GM19025 (cell line): ENCODE data around the gene DLGAP1.

ENCODE experiments used
- ATAC-seq: cut with Tn5 transposase; IDR thresholded peaks from one replicate; pipeline ENCODE4 v1.9.1; 2021; ENCODE audit warnings: mild to moderate bottlenecking, low read depth, moderate library complexity; ENCODE audit not compliant: unreplicated experiment

The DLGAP1 gene

GRCh38 chr18:4020026-4020425 lies 435.1 kb downstream of the DLGAP1 start:
- ATAC-seq, result no peak

DNA sequence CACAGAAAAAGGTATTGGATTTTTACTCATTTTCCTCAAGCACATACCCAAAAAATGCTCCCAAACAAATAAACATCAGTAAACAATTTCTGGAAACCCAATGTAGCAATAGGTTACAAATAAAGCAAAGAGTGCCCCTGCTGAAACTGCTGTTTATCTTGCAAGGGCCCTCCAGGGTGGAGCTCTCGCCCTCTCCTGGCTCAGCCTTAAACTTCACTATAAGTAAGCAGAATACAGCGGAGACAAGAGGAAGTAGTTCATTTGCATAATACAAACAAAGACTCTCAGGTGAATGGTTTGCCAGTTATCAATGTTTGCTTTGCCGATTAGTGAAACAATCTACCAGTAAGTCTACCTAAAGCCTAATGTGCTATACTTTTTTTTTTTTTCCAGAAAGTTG lies 437.6 kb downstream of the DLGAP1 start:
- ATAC-seq, result no peak

GRCh38 chr18:4016391-4017049 lies 438.6 kb downstream of the DLGAP1 start:
- peak; percentile 56 for ATAC-seq

DNA sequence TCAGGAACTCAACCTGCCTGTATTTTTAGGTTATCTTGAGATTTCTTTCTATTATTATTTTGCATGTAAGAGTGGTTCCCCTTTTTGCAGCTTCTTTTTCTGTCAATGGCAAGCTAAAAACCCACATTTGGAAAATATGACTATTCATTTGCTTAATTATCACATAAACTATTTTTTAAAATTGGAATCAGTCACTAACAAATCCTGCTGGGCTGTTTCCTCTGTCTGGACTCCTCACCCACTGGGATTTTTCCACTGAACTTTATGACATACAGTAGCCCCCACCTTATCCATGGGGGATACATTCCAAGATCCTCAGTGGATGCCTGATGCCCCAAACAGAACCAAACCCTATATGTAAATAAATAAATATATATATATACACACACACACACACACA lies 447.3 kb downstream of the DLGAP1 start:
- ATAC-seq, result no peak

DNA sequence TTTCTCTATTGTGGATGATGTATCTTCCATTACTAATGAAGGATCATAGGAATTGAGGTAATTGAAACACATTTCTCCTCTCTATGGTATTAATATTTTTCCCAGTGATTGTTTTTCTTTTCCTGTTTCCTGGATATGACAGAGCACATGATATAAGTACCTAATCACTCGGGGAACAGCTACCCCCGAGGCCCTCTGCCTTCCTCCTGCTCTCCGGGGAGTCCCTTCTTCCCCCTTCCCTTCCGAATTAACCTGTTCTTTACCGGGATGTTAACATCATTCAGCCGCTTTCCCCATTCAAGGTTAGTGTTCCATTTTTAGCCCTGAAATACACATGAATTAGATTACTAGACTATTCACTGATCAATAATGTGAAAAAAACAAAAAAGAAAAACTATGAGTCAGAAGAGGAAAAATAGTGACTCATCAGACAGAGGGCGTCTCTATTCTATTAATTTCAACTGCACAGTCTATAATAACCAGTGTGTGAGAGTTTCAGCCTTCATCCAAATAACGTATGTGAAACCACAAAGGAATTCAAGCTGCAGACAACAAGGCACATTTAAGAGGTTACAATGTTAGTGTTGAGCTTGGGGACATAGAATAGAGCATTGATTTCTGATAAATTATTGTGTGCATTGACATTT lies 450.8 kb downstream of the DLGAP1 start:
- no peak for ATAC-seq

GRCh38 chr18:3998698-3999333 lies 456.3 kb downstream of the DLGAP1 start:
- no peak for ATAC-seq

GRCh38 chr18:3995476-3996102 lies 459.5 kb downstream of the DLGAP1 start:
- ATAC-seq, result no peak

DNA sequence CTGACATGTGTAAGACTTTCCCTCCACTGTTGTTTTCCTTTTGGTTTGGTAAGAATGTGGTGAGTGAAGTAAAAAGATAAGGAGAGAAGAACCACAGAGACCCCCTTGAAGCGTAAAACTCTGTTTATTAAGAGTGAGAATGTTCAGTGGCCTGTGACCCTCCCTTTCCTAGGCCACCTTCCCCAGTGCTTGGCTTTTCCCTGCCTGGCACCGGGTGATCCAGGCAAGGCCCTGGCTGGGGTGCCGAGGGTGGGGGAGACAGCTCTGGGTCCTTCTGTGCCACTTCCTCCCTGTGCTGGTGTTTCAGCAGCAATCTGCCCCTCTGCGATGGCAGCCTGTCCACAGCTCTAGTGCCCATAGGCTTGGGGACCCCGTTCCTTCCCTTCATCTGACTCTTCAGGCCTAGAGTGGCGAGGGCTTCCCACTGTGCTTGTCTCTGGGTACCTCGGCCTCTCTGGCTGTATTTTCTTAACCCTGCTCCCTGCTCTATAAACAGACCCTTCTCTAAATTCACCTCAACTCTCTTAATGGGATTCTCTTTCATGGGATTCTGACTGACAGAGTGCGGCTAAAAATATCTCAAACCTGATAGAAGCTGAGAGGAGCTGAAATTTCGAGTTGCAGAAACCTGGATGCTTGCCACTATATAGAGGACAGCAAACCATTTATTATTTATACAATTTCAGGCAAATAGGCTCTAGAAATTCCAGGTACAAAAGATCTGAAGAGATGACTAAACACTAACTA lies 461.0 kb downstream of the DLGAP1 start:
- no peak for ATAC-seq

- ATAC-seq, result no peak
Measured at GRCh38 chr18:3985664-3986063, 469.4 kb downstream of the DLGAP1 start.

- ATAC-seq, result no peak
Measured at GRCh38 chr18:3985020-3985419, 470.1 kb downstream of the DLGAP1 start.

GRCh38 chr18:3984163-3984757 lies 470.8 kb downstream of the DLGAP1 start:
- ATAC-seq, result no peak

DNA sequence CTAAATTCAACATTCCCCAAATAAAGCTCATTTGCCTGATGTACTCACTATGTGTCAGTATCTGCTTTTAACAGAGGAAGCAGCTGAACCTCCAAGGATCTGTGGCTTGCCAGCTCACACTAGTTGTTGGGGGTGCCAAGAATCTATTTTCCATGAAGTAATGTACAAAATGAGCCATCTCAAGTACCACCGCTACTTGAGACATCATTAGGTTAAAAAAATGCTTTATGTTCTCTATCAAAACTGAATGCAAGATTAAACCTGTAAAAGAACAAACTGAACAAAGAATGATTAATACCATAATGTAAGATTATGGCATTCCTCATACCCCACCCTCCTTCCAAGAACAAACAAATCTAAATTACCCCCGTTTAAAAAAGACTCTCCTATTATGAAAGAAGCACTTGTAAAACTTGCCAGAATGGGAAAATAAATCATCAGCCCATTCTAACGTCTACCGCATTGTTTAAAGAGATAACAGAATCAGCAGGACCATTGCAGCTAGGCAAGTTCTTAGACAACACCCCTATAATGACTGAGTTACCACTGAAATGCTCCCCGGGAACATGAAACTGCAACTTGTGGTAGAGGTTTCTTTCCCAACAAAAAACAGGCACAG lies 471.6 kb downstream of the DLGAP1 start:
- ATAC-seq, result no peak

DNA sequence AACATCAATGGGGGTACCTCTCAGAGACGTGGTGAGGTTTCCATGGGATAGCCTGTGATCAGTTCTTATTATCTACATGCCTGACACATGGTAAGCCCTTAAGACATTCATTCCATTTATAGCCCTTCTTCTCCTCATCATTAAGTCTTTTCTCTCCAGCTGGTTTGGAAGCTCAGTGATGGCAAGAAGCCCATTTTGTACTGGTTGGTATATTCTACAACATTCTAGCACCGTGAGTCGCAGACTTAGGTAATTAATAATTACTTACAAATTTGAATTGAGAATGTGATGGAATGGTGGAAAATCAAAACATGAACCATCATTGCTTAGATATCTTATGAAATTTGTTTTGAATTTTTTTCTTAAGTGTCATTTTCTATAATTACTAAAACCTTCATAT lies 472.6 kb downstream of the DLGAP1 start:
- ATAC-seq, result no peak

- ATAC-seq, result no peak
Measured at GRCh38 chr18:3979024-3979423, 476.1 kb downstream of the DLGAP1 start.

- no peak for ATAC-seq
Measured at GRCh38 chr18:3973191-3973850, 481.8 kb downstream of the DLGAP1 start.

DNA sequence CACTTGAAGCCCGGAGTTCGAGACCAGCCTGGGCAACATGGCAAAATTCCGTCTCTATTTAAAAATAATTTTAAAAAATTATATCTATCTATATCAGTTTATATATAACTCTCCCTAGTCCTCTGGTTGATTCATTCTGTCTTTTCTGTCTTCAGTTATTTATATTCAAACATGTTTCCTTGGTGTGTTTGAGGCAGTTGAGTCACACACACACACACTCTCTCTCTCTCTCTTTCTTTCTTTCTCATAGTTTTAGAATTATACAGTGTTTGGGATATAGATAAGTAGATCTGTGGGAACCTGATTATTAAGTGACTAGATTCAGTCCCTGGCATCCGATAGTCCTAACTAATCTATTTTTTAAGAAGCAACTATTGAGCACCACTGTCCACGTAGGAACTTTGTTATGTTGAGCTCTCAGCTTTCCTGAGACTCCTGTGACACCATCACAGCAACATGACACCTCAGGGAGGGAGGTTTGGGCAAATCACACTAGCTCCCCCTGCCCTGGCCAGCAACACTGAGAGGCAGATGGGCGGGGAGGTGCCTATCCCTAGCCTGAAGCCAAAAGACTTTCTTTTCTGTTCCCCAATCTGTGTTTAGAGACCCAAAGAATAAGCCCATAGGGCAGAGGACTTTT lies 482.7 kb downstream of the DLGAP1 start:
- no peak for ATAC-seq

DNA sequence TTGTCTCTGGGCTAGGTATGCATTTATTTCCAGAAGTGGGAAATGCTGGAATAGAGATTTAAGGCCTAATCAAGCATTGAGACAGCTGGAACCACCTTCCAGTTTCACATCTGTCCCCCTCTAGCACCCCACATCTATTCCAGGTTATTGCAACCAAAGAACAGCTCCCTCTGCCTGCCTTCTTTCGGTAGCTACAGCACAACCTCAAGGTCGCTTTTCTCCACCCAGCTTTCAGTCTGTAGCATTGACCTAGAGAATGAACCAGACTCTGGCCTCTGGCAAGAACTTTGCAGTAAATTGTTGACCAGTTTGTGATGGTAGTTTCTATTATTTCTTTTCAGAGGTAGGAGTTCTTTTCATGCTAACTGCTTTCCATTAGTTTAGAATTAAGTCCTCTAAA lies 484.2 kb downstream of the DLGAP1 start:
- ATAC-seq, result no peak

GRCh38 chr18:3967359-3968180 lies 487.5 kb downstream of the DLGAP1 start:
- ATAC-seq, result no peak
